HCT116 (cell line): Measurements from ENCODE around the gene CLIC6. TPM values are rescaled to one million over a fixed set of nuclear protein-coding genes. Genes with fewer than 3 reads are reported as not detected.

ENCODE experiments used
- ATAC-seq: fragments of 200-7000 bp; cut with Tn5 transposase; 2 replicates; pipeline ENCODE4 v1.9.1; 2020; ENCODE audit warnings: mild to moderate bottlenecking, moderate library complexity
- BruUV-seq: library from RNA; stranded (reverse); fragments of 400-500 nt; replicated peaks from 2 replicates; lab custom pipeline; 2021; lab: Mats Ljungman, UMichigan
- CTCF ChIA-PET: fragments of 300-600 bp; sonication (Branson Sonifier 250); formaldehyde crosslinking; loops from one replicate; lab custom pipeline; 2021; ENCODE audit warnings: antibody characterized with exemption; lab: Charles Lee
- POLR2A ChIA-PET: fragments of 300-600, 350-600 bp; sonication (Branson Sonifier 250); formaldehyde crosslinking; loops from one replicate; lab custom pipeline; 2021; ENCODE audit warnings: antibody characterized with exemption; lab: Charles Lee
- RAD21 ChIA-PET, 2 experiments: fragments of 300-600 bp; sonication (Branson Sonifier 250); formaldehyde crosslinking; loops; one replicate each; lab custom pipeline; 2023; ENCODE audit warnings: low total read pairs in 2 of 2; ENCODE audit not compliant: uncharacterized antibody in 2 of 2, unreplicated experiment in 2 of 2, low non-redundant PET in 1 of 2; lab: Charles Lee
- DNase-seq: peaks from one replicate; pipeline ENCODE4 v3.0.0-alpha.2; 2010; ENCODE audit warnings: low read depth, low spot score
- H2AFZ ChIP-seq: fragments of 200-600 bp; shearing (Covaris generic), sonication (generic); 2 replicates; pipeline ENCODE4 v1.6.1; 2017; ENCODE audit warnings: low read depth, mixed run types, mixed read lengths, antibody characterized with exemption, low read length; ENCODE audit not compliant: poor library complexity, severe bottlenecking
- H3K27ac ChIP-seq: 2 replicates; pipeline ENCODE4 v1.5.1; 2012; ENCODE audit warnings: low read depth, low read length
- H3K27me3 ChIP-seq: fragments of 200-600 bp; sonication (generic); 2 replicates; pipeline ENCODE4 v1.6.1; 2016; ENCODE audit warnings: mixed run types, low read length, mixed read lengths; ENCODE audit not compliant: insufficient read depth
- H3K36me3 ChIP-seq, 2 experiments: fragments of 200-500 bp in 1 of 2; fragments of 200-600 bp in 1 of 2; sonication (Bioruptor generic) in 1 of 2; sonication (generic) in 1 of 2; 2 replicates each; pipeline versions ENCODE4 v1.5.1 to v1.6.1; 2014 to 2016; ENCODE audit warnings: low read length in 2 of 2, inconsistent platforms in 1 of 2, mixed read lengths in 1 of 2, mixed run types in 1 of 2; ENCODE audit not compliant: insufficient read depth in 2 of 2, control insufficient read depth in 1 of 2
- H3K4me1 ChIP-seq, 2 experiments: fragments of 200-600 bp in 1 of 2; sonication (generic) in 1 of 2; 2 replicates each; pipeline versions ENCODE4 v1.5.1 to v1.6.1; 2012 to 2017; ENCODE audit warnings: low read length in 2 of 2, inconsistent platforms in 1 of 2, mild to moderate bottlenecking in 1 of 2, mixed read lengths in 1 of 2, mixed run types in 1 of 2, moderate library complexity in 1 of 2; ENCODE audit not compliant: insufficient read depth in 2 of 2, control insufficient read depth in 1 of 2
- H3K4me2 ChIP-seq: fragments of 200-600 bp; sonication (generic); 2 replicates; pipeline ENCODE4 v1.6.1; 2017; ENCODE audit warnings: mixed run types, low read length, mixed read lengths
- H3K4me3 ChIP-seq, 2 experiments: fragments of 200-600 bp in 1 of 2; sonication (generic) in 1 of 2; replicated peaks in 1 of 2; 2 replicates each; pipeline ENCODE4 v1.5.1; 2011 to 2016; ENCODE audit warnings: low read length in 2 of 2, control low read depth in 1 of 2, low read depth in 1 of 2, mild to moderate bottlenecking in 1 of 2, mixed read lengths in 1 of 2, mixed run types in 1 of 2
- H3K79me2 ChIP-seq: fragments of 200-600 bp; sonication (generic); 2 replicates; pipeline ENCODE4 v1.6.1; 2017; ENCODE audit warnings: mild to moderate bottlenecking, mixed run types, low read length, moderate library complexity, mixed read lengths; ENCODE audit not compliant: insufficient read depth
- H3K9ac ChIP-seq: fragments of 200-600 bp; sonication (generic); 2 replicates; pipeline ENCODE4 v1.6.1; 2016; ENCODE audit warnings: low read length, mixed read lengths
- H3K9me2 ChIP-seq: fragments of 200-600 bp; sonication (generic), shearing (Covaris generic); 2 replicates; pipeline ENCODE4 v1.6.1; 2017; ENCODE audit warnings: mixed run types, mild to moderate bottlenecking, moderate library complexity; ENCODE audit not compliant: insufficient read depth
- H3K9me3 ChIP-seq, 2 experiments: fragments of 200-500 bp in 1 of 2; fragments of 200-600 bp in 1 of 2; sonication (Bioruptor generic) in 1 of 2; sonication (generic) in 1 of 2; 2 replicates each; pipeline ENCODE4 v1.6.1; 2014 to 2017; ENCODE audit warnings: low read length in 2 of 2, mixed read lengths in 2 of 2, inconsistent platforms in 1 of 2, low read depth in 1 of 2, mild to moderate bottlenecking in 1 of 2, mixed run types in 1 of 2, moderate library complexity in 1 of 2; ENCODE audit not compliant: control insufficient read depth in 1 of 2, insufficient read depth in 1 of 2
- H4K20me1 ChIP-seq: fragments of 200-600 bp; sonication (generic), shearing (Covaris generic); 2 replicates; pipeline ENCODE4 v1.6.1; 2017; ENCODE audit warnings: mixed run types, mild to moderate bottlenecking, moderate library complexity; ENCODE audit not compliant: insufficient read depth
- CBX3 ChIP-seq: IDR thresholded peaks from 2 replicates; pipeline ENCODE4 v1.6.1; 2012; ENCODE audit warnings: low read depth
- CTCF ChIP-seq, 3 experiments: fragments of 200-600 bp in 1 of 3; sonication (generic) in 1 of 3; IDR thresholded peaks in 2 of 3; conservative IDR thresholded peaks in 1 of 3; 2 replicates each; pipeline ENCODE4 v1.5.1; 2012 to 2017; ENCODE audit warnings: low read depth in 2 of 3, low read length in 2 of 3, antibody characterized with exemption in 1 of 3, borderline replicate concordance in 1 of 3, control low read depth in 1 of 3, mild to moderate bottlenecking in 1 of 3, mixed read lengths in 1 of 3, mixed run types in 1 of 3, moderate library complexity in 1 of 3; ENCODE audit not compliant: insufficient read depth in 1 of 3
- ELF1 ChIP-seq: IDR thresholded peaks from 2 replicates; pipeline ENCODE4 v1.6.1; 2012; ENCODE audit warnings: low read depth, borderline replicate concordance
- EZH2 ChIP-seq: fragments of 200-600 bp; sonication (generic); IDR thresholded peaks from 2 replicates; pipeline ENCODE4 v1.6.1; 2017; ENCODE audit warnings: antibody characterized with exemption, mixed run types
- MAX ChIP-seq: IDR thresholded peaks from 2 replicates; pipeline ENCODE4 v1.6.1; 2012
- POLR2A ChIP-seq: IDR thresholded peaks from 2 replicates; pipeline ENCODE4 v1.7.0; 2011; ENCODE audit warnings: borderline replicate concordance; ENCODE audit not compliant: insufficient read depth, insufficient read length; ENCODE audit errors: extremely low read depth
- TCF7L2 ChIP-seq: IDR thresholded peaks from 2 replicates; pipeline ENCODE4 v1.7.0; 2011; ENCODE audit warnings: borderline replicate concordance, inconsistent platforms; ENCODE audit not compliant: insufficient read depth, insufficient read length; ENCODE audit errors: extremely low read depth
- YY1 ChIP-seq: IDR thresholded peaks from 2 replicates; pipeline ENCODE4 v1.6.1; 2011; ENCODE audit warnings: low read length, low read depth, moderate library complexity, mild to moderate bottlenecking; ENCODE audit not compliant: insufficient replicate concordance; ENCODE audit errors: extremely low read depth
- ZFX ChIP-seq: fragments of 450-650 bp; IDR thresholded peaks from 2 replicates; pipeline ENCODE4 v1.6.1; 2017
- intact Hi-C: fragments of 100-400 bp; cut with micrococcal nuclease; formaldehyde crosslinking; loops from 2 replicates; pipeline ENCODE4 v1.10.0; 2022
- total RNA-seq: library from RNA; stranded (reverse); gene quantifications from one replicate; pipeline ENCODE4 v1.2.1, GENCODE V29; 2021; ENCODE audit not compliant: unreplicated experiment

Gene CLIC6
- total RNA-seq, 1 experiment from 2014 or later = 0.05 TPM

GRCh38 chr21:34670962-34671348 is 2.2 kb downstream of the CLIC6 start:
- H3K9me3 ChIP-seq = no peaks in the 10 kb centered on the region
- no peak overlapping the region for H3K4me3 ChIP-seq
- no peaks in the 10 kb centered on the region for H3K27me3 ChIP-seq
- no peak overlapping the region for H3K27ac ChIP-seq
- ChIA-PET POLR2A (no interaction called here), CTCF (interaction anchor here (0.6 to 1.2 kb wide), 3 partner anchors 40 to 1169 kb away, joined by 3 to 5 read pairs (median 4); no protein-coding TSS in a partner anchor), RAD21 (interaction anchor here in 1 of 2 experiments (0.6 kb wide), 1 partner anchor 1270 kb away, joined by 3 read pairs; no protein-coding TSS in a partner anchor)
- no peaks in the 10 kb centered on the region for H3K4me1 ChIP-seq
- H2AFZ ChIP-seq = no peak overlapping the region
- H3K9ac ChIP-seq = no peak overlapping the region
- intact Hi-C loops = no loop called here
- H3K4me2 ChIP-seq = no peak overlapping the region
- no peaks in the 10 kb centered on the region for H4K20me1 ChIP-seq
- DNase-seq (no peak), ATAC-seq (no peak)
- no TSS peak for BruUV-seq
- H3K79me2 ChIP-seq = no peaks in the 10 kb centered on the region
- peak in 2 of 3 experiments; percentile 10 to 25; a peak in 2 of 6 replicates for TF ChIP-seq CTCF (IDR thresholded peaks at IDR 0.05 in 2 of 3, conservative IDR thresholded peaks at IDR 0.05 in 1 of 3; ENCODE audit: borderline replicate concordance in 1 of 3, insufficient read depth in 1 of 3, low read depth in 2 of 3, low read length in 2 of 3)
- no peak for TF ChIP-seq YY1
- H3K36me3 ChIP-seq = no peaks in the 10 kb centered on the region
- no peaks in the 10 kb centered on the region for H3K9me2 ChIP-seq

GRCh38 chr21:34671462-34671861 is 2.7 kb downstream of the CLIC6 start:
- no peak overlapping the region for H2AFZ ChIP-seq
- H3K9me2 ChIP-seq = no peaks in the 10 kb centered on the region
- H3K36me3 ChIP-seq = no peaks in the 10 kb centered on the region
- H3K27ac ChIP-seq = no peak overlapping the region
- TF ChIP-seq POLR2A (no peak), YY1 (no peak), ZFX (no peak), ELF1 (no peak), EZH2 (no peak), TCF7L2 (no peak), CBX3 (no peak), MAX (no peak)
- H3K79me2 ChIP-seq = no peaks in the 10 kb centered on the region
- RAD21 ChIA-PET = interaction anchor here in 1 of 2 experiments (0.6 kb wide), 1 partner anchor 1269 kb away, joined by 3 read pairs; no protein-coding TSS in a partner anchor
- no peaks in the 10 kb centered on the region for H3K4me1 ChIP-seq
- H3K4me2 ChIP-seq = no peak overlapping the region
- POLR2A ChIA-PET = no interaction called here
- H3K9ac ChIP-seq = no peak overlapping the region
- no peaks in the 10 kb centered on the region for H3K9me3 ChIP-seq
- no peaks in the 10 kb centered on the region for H4K20me1 ChIP-seq
- ATAC-seq (no peak), DNase-seq (no peak)
- CTCF ChIA-PET = interaction anchor here (0.6 to 1.2 kb wide), 3 partner anchors 41 to 1168 kb away, joined by 3 to 5 read pairs (median 4); no protein-coding TSS in a partner anchor
- no TSS peak for BruUV-seq
- H3K27me3 ChIP-seq = no peaks in the 10 kb centered on the region
- intact Hi-C loops = no loop called here
- H3K4me3 ChIP-seq = no peak overlapping the region
